Endothelial cell of umbilical vein (primary cell): ENCODE data around the gene CCDC54. TPM values are rescaled to one million over a fixed set of nuclear protein-coding genes. Genes with fewer than 3 reads are reported as not detected.

ENCODE experiments used
- BruUV-seq: library from RNA; stranded (reverse); fragments of 400-500 nt; replicated peaks from 2 replicates; lab custom pipeline; 2021; lab: Mats Ljungman, UMichigan
- CTCF ChIA-PET: fragments of 300-600, 350-600 bp; sonication (Branson Sonifier 250); formaldehyde crosslinking; loops from one replicate; lab custom pipeline; 2021; ENCODE audit warnings: antibody characterized with exemption, inconsistent platforms; lab: Charles Lee
- POLR2A ChIA-PET: fragments of 300-600, 350-600 bp; sonication (Branson Sonifier 250); formaldehyde crosslinking; loops from one replicate; lab custom pipeline; 2021; ENCODE audit warnings: antibody characterized with exemption, inconsistent platforms; lab: Charles Lee
- DNase-seq: peaks from one replicate; pipeline ENCODE4 v3.0.0-alpha.2; 2011; ENCODE audit warnings: low read depth, low spot score
- FAIRE-seq: peaks from 2 replicates; lab custom pipeline; 2011; peaks lifted over from hg19 to GRCh38; lab: Jason Lieb, UNC
- H2AFZ ChIP-seq: 2 replicates; pipeline ENCODE4 v1.6.0; 2012; ENCODE audit warnings: low read depth, low read length, control low read depth, inconsistent platforms
- H3K27ac ChIP-seq: 2 replicates; pipeline ENCODE4 v1.5.1; 2011; ENCODE audit warnings: low read depth, mild to moderate bottlenecking, control low read depth, low read length, moderate library complexity; ENCODE audit not compliant: insufficient read depth
- H3K27me3 ChIP-seq, 2 experiments: 2 replicates each; pipeline versions ENCODE4 v1.6.0 to v1.6.1; 2011; ENCODE audit warnings: low read length in 2 of 2, mixed read lengths in 1 of 2; ENCODE audit not compliant: control insufficient read depth in 2 of 2, insufficient read depth in 2 of 2
- H3K36me3 ChIP-seq, 2 experiments: 2 replicates in 1 of 2; 3 replicates in 1 of 2; pipeline ENCODE4 v1.5.1; 2011; ENCODE audit warnings: low read length in 2 of 2, mild to moderate bottlenecking in 1 of 2, moderate library complexity in 1 of 2; ENCODE audit not compliant: control insufficient read depth in 2 of 2, insufficient read depth in 2 of 2; ENCODE audit errors: extremely low read depth in 1 of 2
- H3K4me1 ChIP-seq: 3 replicates; pipeline ENCODE4 v1.5.1; 2011; ENCODE audit warnings: mild to moderate bottlenecking, low read length; ENCODE audit not compliant: control insufficient read depth, insufficient read depth; ENCODE audit errors: extremely low read depth
- H3K4me2 ChIP-seq: 2 replicates; pipeline ENCODE4 v1.6.1; 2011; ENCODE audit warnings: low read length, control low read depth, mixed read lengths; ENCODE audit not compliant: insufficient read depth
- H3K4me3 ChIP-seq, 3 experiments: fragments of 200-600 bp in 1 of 3; sonication (generic), shearing (Covaris generic) in 1 of 3; replicated peaks in 1 of 3; 2 replicates each; pipeline ENCODE4 v1.5.1; 2011 to 2016; ENCODE audit warnings: control low read depth in 3 of 3, low read length in 3 of 3, mild to moderate bottlenecking in 2 of 3, inconsistent platforms in 1 of 3, low read depth in 1 of 3, moderate library complexity in 1 of 3; ENCODE audit not compliant: insufficient read depth in 1 of 3
- H3K79me2 ChIP-seq: 2 replicates; pipeline ENCODE4 v1.6.0; 2012; ENCODE audit warnings: low read length, inconsistent platforms; ENCODE audit not compliant: control insufficient read depth, insufficient read depth
- H3K9ac ChIP-seq: replicated peaks from 2 replicates; pipeline ENCODE3; 2011; ENCODE audit warnings: low read length, control low read depth; ENCODE audit not compliant: insufficient read depth; ENCODE audit errors: extremely low read depth
- H3K9me1 ChIP-seq: replicated peaks from 3 replicates; pipeline ENCODE4 v1.6.0; 2011; ENCODE audit warnings: mild to moderate bottlenecking, low read length; ENCODE audit not compliant: control insufficient read depth, insufficient read depth; ENCODE audit errors: extremely low read depth
- H3K9me3 ChIP-seq: replicated peaks from 2 replicates; pipeline ENCODE4 v1.5.1; 2012; ENCODE audit warnings: low read length, inconsistent platforms; ENCODE audit not compliant: control insufficient read depth, insufficient read depth
- H4K20me1 ChIP-seq: replicated peaks from 2 replicates; pipeline ENCODE3; 2011; ENCODE audit warnings: mild to moderate bottlenecking, low read length; ENCODE audit not compliant: control insufficient read depth, insufficient read depth; ENCODE audit errors: extremely low read depth
- EZH2 ChIP-seq: IDR thresholded peaks from 2 replicates; pipeline ENCODE4 v1.6.1; 2012; ENCODE audit warnings: borderline replicate concordance, low read depth, mild to moderate bottlenecking, moderate library complexity, low read length, inconsistent platforms; ENCODE audit not compliant: severe bottlenecking
- FOS ChIP-seq: IDR thresholded peaks from 2 replicates; pipeline ENCODE4 v1.6.1; 2011; ENCODE audit warnings: mild to moderate bottlenecking, low read length, moderate library complexity, borderline replicate concordance; ENCODE audit not compliant: insufficient read depth
- GATA2 ChIP-seq: IDR thresholded peaks from 2 replicates; pipeline ENCODE4 v1.7.0; 2011; ENCODE audit warnings: low read depth, mild to moderate bottlenecking, moderate library complexity, mixed read lengths, low read length; ENCODE audit not compliant: insufficient read length, insufficient read depth
- JUN ChIP-seq: IDR thresholded peaks from 2 replicates; pipeline ENCODE4 v1.6.1; 2011; ENCODE audit warnings: borderline replicate concordance, low read depth; ENCODE audit not compliant: insufficient read length, insufficient read depth
- MAX ChIP-seq: IDR thresholded peaks from 2 replicates; pipeline ENCODE4 v1.6.1; 2011; ENCODE audit not compliant: insufficient read depth, insufficient read length
- MYC ChIP-seq: IDR thresholded peaks from one replicate; pipeline ENCODE4 v1.6.1; 2011; ENCODE audit warnings: mild to moderate bottlenecking, low read depth, low read length
- POLR2A ChIP-seq: IDR thresholded peaks from 2 replicates; pipeline ENCODE4 v1.6.1; 2012; ENCODE audit warnings: low read depth, mild to moderate bottlenecking, control low read depth, low read length
- POLR2AphosphoS5 ChIP-seq: IDR thresholded peaks from 2 replicates; pipeline ENCODE4 v1.6.1; 2012; ENCODE audit warnings: low read depth, mild to moderate bottlenecking, control low read depth, low read length, moderate library complexity; ENCODE audit not compliant: insufficient read depth
- dilution Hi-C: fragments of 300-500 bp; cut with MboI; formaldehyde crosslinking; loops from one replicate; pipeline ENCODE4 v1.15.0; 2019; ENCODE audit warnings: low sequenced_read_pairs; ENCODE audit not compliant: extremely low pct_ligation_motif_present
- intact Hi-C: fragments of 100-400 bp; cut with micrococcal nuclease; formaldehyde crosslinking; loops from one replicate; pipeline ENCODE4 v1.10.0; 2022
- polyA plus RNA-seq, 4 experiments: library from polyadenylated mRNA; depleted of rRNA in 3 of 4; stranded (reverse) in 3 of 4; unstranded in 1 of 4; fragments of >200 nt; gene quantifications; 2 replicates each; pipeline versions ENCODE4 v1.2.1 to v1.2.3, GENCODE V29; 2011 to 2012; ENCODE audit warnings: missing spikeins in 1 of 4
- total RNA-seq: library from RNA; stranded (reverse); gene quantifications from 2 replicates; pipeline ENCODE4 v1.2.3, GENCODE V29; 2021
- TF ChIP-seq, protein P1 (sequence below), 2 donors: IDR thresholded peaks; 1 replicate in 1 of 2; 2 replicates in 1 of 2; pipeline ENCODE4 v1.5.1; 2011; ENCODE audit warnings: low read length in 2 of 2, mild to moderate bottlenecking in 2 of 2, moderate library complexity in 2 of 2, control low read depth in 1 of 2, inconsistent platforms in 1 of 2, low read depth in 1 of 2; ENCODE audit not compliant: insufficient read depth in 1 of 2; ENCODE audit errors: extremely low read depth in 1 of 2

The CCDC54 gene
- total and polyA plus RNA-seq, 2 donors (not counting 3 experiments of a cell fraction or from before 2014, with no cell fraction given), result not detected

DNA sequence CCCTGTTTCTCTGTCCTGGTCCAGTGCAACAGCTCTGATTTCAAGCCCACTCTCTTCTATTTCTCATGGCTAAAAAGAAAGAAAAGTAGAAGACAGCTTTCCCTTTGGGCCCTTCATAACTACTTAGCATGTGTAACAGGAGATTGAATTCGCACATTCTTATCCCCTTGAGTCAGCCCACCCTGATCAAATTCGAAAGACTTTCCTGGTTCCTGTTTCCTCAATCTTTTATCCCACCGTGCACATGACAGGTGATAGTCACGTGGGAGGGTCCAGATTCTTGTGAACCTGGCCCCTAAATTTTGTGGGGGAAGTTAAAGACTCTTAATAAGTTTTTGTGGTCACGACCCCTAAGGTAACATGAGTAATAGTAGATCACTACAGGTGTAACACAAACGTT is 4.7 kb upstream of the CCDC54 start:
- no peak overlapping the region for H3K27ac ChIP-seq
- no peaks in the 10 kb centered on the region for H3K9me1 ChIP-seq
- FAIRE-seq, result no peak
- no peak overlapping the region for H3K9ac ChIP-seq
- no TSS peak for BruUV-seq
- H3K4me2 ChIP-seq, result no peak overlapping the region
- no peaks in the 10 kb centered on the region for H4K20me1 ChIP-seq
- intact Hi-C loops, result no loop called here
- no peak overlapping the region for H3K4me3 ChIP-seq
- no peaks in the 10 kb centered on the region for H3K36me3 ChIP-seq
- no peaks in the 10 kb centered on the region for H3K79me2 ChIP-seq
- no peak overlapping the region for H2AFZ ChIP-seq
- CTCF ChIA-PET, result no interaction called here
- TF ChIP-seq FOS, result no peak
- TF ChIP-seq, protein P1, sequence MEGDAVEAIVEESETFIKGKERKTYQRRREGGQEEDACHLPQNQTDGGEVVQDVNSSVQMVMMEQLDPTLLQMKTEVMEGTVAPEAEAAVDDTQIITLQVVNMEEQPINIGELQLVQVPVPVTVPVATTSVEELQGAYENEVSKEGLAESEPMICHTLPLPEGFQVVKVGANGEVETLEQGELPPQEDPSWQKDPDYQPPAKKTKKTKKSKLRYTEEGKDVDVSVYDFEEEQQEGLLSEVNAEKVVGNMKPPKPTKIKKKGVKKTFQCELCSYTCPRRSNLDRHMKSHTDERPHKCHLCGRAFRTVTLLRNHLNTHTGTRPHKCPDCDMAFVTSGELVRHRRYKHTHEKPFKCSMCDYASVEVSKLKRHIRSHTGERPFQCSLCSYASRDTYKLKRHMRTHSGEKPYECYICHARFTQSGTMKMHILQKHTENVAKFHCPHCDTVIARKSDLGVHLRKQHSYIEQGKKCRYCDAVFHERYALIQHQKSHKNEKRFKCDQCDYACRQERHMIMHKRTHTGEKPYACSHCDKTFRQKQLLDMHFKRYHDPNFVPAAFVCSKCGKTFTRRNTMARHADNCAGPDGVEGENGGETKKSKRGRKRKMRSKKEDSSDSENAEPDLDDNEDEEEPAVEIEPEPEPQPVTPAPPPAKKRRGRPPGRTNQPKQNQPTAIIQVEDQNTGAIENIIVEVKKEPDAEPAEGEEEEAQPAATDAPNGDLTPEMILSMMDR (IDR thresholded peaks at IDR 0.05; ENCODE audit: extremely low read depth in 1 of 2, insufficient read depth in 1 of 2, low read depth in 1 of 2, low read length in 2 of 2), result no peak
- TF ChIP-seq MAX, result no peak
- no peak for TF ChIP-seq GATA2
- no peak for TF ChIP-seq EZH2
- TF ChIP-seq JUN, result no peak
- no peak for TF ChIP-seq POLR2A
- no peak for TF ChIP-seq MYC
- no peak for TF ChIP-seq POLR2AphosphoS5
- no peaks in the 10 kb centered on the region for H3K27me3 ChIP-seq
- H3K4me1 ChIP-seq, result no peaks in the 10 kb centered on the region
- POLR2A ChIA-PET, result no interaction called here
- dilution Hi-C loops, result no loop called here
- no peaks in the 10 kb centered on the region for H3K9me3 ChIP-seq
- no peak for DNase-seq
